GM21447 (cell line): Measurements from ENCODE around the gene PIGR.
A peak's percentile ranks its signal among the peaks of the same experiment; 100 is the strongest.
"Not testable (repeated sequence)": the region's sequence is repeated elsewhere in the genome, so short reads cannot be mapped to it uniquely, and the experiment has no call there.

Experiments used
- ATAC-seq: cut with Tn5 transposase; IDR thresholded peaks from one replicate; pipeline ENCODE4 v1.9.1; 2021; ENCODE audit not compliant: unreplicated experiment

PIGR gene

DNA sequence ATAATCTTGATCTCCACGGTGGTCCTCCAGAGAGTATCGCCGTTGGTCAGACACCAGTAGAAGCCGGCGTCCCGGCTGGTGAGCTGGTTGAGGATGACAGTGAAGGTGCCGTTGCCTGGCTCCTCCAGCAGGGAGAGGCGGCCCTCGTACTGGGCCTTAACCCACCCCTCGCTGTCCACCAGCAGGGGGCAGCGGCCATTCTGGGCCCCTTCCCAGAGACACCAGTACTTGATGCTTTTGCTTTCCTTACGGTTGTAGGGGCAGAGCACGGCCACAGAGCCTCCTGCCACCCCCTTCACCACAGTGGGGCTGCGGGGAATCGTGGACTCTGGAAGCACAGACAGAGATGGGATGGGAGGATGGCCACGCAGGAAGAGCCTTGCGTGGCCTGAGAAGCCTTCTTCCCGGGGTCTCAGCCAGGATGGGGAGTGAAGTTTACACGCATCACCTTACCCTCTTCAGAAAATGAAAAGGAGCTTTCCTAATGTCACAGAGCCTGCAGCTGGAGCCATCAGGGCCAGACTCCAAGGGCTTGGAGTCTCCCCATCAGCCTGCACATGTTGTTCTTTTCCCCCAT is 10.7 kb downstream of the PIGR start:
- no peak for ATAC-seq

DNA sequence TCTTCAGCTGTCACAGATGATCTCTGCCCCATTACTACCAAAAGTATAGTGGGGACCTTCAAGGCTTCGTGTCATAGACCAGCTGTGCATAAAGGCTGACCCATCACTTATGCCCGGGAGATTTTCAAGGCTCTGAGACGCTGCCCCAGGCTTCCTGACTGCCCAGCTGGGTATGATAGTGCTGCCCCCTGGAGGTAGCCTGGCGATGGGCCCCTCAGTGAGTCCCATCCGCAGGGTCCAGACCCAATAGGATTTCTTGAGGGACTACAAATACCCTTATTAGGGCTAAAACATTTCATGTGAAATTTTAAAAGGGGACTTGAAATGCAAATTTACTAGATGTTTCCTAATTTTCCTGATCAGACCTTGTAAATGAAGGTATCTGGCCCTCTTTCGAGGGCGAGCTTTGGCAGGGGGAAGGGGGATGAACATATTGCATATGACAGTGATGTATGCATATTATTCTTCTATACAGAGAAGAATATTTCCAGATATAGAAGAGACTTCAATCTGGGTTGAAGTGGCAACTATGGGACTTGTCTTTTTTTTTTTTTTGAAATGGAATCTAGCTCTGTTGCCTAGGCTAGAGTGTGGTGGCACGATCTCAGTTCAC is 12.8 kb downstream of the PIGR start:
- no peak for ATAC-seq

DNA sequence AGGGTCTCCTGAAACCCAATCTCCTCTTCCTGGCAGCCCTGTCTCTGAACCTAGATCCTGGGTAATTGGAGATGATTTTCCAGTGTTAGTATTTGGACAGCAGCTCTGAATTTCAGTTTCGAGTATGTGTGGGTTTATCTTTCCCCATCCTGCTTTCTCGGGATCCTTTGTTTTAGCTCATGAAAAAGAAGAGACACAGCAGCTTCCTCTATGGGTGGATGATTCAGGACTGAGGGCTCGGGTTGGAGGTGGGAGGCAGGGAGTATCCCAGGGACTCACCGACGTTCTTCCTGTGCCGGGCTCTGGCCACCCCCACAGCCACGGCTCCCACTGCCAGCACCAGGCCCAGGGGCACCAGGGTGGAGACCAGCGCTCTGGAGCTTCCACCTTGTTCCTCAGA is 14.1 kb downstream of the PIGR start:
- no peak for ATAC-seq

DNA sequence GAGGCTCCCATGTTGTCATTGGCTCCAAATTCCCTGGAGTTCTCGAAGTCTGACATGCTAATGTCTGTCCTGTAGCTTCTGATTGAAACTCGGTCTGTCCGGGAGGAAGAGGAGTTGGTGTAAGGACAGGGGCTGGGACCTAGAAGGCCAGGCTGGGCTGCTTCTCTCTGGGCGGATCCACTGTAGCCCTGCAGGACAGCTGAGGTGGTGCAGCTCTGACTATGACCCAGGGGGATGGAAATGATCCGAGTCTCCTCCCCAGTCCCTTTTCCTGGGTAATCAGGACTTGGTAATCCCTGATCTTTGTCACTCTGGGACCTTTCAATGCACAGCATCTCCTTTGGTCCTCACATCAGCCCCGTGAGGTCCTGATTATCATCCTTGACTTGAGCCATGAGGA is 14.6 kb downstream of the PIGR start:
- ATAC-seq, result no peak

DNA sequence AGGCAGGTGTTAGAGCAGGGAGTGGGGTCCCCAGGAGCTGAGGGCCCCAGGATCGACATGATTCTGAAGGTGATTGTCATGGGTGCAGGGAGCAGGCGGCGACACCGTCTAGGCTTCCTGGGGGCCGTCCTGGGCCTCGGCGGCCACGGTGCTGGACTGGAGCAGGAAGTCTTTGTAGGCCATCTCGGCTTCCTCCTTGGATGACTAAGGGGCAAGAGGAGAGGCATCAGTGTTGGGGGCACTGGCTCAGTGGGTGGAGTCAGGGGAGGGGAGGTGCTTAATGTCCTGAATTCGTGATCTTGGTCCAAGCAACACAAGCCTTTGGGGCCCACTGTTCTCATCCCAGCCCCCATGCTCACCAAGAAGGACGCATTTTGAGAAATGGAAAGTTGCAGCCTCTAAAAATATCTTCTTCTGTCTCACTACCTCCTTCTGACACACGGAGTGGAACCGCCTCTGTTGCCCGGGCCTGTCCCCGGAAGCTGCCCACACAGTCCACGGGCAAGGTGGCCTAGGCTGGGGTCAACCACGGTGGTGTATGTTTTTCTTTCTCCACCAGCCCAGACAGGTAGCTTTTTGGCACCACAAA is 16.0 kb downstream of the PIGR start:
- ATAC-seq, result peak; percentile 76

DNA sequence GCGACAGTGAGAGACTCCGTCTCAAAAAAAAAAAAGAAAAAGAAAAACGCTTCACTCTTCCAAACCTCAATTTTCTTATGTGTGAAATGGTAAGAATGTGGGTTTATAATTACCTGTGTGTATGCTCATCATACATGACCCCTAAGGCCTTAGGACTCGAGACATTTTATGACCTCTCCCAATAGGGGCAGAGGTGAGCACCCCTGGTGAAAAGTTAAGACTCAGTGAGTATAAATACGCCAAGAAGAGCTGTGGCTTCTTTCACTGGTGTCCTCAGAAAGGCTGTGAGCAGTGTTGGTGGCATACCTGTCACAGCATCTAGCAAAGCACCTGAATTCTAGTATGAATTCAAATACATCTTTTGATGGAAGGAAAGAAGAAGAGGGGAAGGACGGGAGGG is 16.7 kb downstream of the PIGR start:
- ATAC-seq, result no peak

DNA sequence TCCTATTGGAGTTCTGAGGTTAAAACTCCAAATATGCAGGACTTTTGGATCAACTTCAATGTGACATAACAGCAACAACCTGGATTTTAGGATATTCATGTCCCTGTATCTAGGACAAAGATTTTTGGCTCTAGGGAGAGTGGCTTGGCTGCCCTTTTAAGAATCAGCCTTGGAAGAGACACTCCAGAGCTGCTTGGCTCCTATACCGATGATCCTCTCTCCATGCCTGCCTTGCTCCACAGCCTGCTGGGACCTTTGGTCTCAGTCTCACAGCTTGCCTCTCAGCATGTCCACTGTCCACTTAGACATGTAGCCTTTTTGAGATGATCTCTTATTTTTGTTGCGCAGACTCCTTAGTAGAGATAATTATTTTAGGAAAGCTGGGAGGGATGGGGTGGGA is 20.0 kb downstream of the PIGR start:
- ATAC-seq, result no peak

DNA sequence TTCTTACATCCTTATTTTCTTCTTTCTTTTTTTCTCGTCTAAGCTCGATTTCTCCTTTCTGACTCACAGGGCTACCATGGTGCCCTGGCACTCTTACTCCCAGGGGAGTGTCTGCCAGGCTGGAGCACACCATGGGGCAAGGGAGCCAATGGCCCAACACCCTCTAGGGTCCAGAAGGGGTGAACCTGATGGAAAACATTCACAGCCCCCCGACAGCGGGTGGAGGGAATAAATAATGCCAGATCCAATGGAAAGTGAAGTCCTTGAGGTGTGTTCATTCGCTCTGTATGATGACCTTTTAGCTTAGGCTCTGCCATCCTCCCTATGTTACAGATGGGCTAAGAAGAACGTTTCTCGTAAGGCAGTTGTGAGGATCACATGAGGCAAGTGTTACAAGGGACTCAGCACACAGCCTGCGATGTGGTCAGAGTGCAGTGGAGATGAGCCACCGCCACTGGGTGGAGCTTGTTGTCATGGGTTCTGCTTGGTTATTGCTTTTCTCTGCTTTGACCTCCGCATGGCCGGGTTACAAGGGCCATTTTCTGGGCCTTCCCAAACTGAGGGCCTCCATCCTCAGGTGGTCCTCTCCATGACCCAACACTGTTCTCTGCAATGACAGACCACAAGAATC is 21.0 kb downstream of the PIGR start:
- ATAC-seq, result peak; percentile 53

DNA sequence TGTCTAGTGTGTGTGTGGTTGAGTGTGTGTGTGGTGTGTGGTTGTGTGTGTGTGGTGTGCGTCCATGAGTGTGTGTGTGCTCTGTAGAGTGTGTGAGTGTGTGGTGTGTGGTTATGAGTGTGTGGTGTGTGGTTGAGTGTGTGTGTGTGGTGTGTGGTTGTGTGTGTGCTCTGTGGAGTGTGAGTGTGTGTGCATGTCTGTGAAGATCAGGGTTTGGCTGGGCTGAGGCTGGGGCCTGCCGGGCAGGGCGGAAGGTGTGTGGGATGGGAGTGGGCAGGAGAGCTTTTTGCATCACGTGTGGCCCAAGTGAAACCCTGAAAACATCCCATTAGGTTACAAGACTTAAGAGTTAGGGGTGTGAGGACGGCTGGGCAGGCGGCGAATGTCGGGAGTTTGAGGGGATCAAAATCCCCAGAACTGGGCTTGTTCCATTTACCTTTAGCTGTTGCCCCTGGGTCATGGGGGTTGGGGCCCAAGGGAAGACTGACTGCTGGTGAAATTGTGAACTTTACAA is 21.6 kb downstream of the PIGR start:
- ATAC-seq, result peak; percentile 28

DNA sequence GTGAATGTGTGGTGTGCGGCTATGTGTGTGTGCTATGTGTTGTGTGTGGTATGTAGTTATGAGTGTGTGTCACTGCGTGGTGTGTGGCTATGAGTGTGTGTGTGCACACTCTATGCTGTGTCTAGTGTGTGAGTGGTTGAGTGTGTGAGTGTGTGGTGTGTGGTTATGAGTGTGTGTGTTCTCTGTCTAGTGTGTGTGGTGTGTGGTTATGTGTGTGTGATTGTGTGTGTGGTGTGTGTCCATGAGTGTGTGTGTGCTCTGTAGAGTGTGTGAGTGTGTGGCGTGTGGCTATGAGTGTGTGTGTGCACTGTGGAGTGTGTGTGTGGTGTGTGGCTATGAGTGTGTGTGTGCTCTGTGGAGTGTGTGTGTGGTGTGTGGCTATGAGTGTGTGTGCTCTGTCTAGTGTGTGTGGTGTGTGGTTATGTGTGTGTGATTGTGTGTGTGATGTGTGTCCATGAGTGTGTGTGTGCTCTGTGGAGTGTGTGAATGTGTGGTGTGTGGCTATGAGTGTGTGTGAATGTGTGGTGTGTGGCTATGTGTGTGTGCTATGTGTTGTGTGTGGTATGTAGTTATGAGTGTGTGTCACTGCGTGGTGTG is 22.2 kb downstream of the PIGR start:
- ATAC-seq, result not testable (repeated sequence)

DNA sequence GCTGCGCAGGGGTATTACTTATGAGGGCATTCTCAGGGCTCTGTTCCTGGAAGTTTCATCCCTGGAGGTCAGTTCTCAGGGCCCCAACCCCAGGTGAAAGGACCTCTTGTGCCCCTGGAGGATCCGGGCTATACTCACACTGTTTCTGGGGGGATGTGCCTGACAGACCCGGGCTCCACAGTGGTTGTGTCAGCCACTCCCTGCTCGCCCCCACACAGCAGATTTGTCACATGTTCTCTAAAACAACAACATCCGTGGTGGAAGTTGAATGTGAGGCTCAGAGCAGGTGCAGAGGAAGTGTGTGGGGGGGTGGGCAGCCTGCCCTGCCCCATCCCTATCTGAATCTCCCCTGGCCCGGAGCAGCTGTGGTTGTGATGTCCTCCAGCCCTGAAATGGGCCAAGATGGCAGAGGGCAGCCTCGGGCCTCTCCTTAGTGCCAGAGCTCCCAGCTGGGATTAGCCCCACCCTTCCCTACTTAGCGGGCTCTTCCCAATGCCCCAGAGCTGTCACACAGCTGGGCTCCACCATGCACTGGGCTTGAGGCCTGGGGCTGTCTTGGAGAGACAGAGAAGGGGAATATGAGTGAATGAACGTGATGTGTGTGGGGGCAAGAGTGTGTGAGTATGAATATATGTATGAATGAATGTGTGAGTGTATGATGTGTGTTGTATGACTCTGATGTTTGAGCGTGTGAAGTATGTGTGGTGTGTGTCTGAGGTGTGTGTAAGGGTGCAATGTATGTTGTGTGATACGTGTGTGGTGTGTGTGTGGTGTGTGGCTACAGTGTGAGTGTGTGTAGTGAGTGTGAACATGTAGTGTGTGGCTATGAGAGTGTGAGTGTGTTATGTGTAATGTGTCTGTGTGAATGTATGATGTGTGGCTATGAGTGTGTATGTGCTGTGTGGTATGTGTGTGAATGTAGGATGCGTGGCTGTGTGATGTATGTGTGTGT is 23.0 kb downstream of the PIGR start:
- ATAC-seq, result peak; percentile 52

DNA sequence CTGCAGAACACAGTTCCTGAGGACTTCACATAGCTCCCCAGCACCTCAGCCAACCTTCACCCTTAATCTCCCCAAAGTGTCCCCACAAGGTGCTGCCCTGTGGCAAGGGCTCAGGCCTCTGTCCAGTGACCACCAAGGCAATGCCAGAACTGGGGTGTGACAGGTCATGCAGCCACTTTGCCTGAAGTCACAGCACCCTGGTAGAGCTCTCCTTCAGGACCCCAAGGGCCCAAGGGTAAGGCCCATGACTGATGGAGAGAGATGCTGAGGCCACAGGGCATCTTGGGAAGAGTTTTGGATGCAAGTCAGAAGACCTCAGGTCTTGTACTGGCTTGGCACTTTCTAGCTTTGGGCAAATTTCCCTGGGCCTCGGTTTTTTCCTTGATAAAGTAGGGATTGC is 23.7 kb downstream of the PIGR start:
- ATAC-seq, result no peak

DNA sequence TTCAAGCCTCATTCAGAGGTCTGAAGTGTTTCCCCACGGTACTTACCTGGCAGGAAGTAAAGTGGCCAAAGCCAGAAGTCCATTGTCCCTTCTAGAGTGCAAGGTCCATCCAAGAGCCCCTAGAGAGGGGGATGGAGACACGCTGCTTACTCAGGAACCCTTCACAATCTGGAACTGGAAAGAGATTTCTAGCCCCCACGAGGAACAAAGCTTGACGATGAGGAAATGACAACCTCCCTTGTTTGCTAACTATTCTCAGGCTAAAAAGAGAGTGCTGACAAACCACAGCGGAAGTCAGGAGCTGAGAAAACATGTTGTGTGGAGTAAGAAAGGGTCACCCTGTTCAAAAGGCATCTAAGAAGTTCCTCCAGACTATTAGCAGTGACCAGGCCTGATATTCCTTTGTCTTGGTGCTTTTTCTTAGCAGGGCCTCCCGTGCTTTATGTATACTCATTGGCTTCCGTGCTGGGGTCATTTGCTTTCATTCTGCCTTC is 24.4 kb downstream of the PIGR start, which contains the start of gene FCMR:
FCMR (minus strand) TSS at position 170 of the 494 bp plus-strand sequence; CDS start at position 83, 87 bp downstream.
- ATAC-seq, result peak; percentile 21

DNA sequence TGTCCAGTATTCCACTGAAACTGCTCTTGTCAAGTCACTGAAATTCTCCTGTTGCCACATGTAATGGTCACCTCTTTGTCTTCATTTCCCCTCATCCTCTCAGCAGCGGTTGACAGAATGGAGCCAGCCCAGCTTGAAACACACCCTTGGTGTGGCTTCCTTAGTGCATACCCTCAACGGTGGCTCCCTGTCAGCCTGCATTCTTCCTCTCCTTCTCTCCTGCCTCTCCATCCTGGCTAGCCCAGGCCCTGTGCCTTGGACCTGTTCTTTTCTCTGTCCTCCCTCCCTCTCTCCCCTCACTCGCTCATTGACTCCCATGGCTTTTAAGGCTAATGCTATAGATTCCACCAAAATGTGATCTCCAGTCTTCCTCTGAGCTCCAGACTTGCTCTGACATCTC is 28.2 kb downstream of the PIGR start:
- no peak for ATAC-seq

DNA sequence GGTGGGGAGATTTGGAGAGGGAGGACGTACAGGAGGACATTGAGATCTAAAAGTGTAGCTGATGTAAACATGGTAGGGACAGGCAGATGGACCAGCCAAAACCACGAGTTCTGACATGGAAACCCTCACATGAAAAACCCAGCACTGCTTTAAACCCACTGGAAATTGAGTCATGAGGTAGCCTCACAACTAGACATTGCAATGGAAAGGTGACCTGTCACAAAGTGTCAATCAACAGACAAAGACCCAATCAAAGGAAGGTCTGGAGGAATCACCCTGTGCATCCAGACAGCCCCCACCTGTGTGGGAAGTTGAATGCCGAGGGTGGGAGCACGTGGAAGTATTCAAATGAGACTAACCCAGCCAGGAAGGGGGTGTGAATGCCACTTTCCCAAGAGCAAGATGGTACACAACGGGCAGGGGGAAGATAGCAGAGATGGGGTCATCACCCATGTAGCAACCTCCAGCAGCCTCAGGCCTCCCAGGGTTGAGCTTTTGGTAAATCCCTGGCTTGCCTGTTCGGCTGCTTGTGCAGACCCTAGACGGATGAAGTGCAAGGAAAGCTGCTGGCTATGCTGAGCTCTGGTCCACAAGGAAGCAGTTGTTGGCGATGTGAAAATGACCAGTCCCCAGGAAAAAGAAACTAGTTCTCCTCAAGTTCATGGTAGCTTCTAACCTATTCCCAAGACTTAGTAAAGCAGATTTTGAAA is 30.1 kb downstream of the PIGR start:
- ATAC-seq, result no peak

DNA sequence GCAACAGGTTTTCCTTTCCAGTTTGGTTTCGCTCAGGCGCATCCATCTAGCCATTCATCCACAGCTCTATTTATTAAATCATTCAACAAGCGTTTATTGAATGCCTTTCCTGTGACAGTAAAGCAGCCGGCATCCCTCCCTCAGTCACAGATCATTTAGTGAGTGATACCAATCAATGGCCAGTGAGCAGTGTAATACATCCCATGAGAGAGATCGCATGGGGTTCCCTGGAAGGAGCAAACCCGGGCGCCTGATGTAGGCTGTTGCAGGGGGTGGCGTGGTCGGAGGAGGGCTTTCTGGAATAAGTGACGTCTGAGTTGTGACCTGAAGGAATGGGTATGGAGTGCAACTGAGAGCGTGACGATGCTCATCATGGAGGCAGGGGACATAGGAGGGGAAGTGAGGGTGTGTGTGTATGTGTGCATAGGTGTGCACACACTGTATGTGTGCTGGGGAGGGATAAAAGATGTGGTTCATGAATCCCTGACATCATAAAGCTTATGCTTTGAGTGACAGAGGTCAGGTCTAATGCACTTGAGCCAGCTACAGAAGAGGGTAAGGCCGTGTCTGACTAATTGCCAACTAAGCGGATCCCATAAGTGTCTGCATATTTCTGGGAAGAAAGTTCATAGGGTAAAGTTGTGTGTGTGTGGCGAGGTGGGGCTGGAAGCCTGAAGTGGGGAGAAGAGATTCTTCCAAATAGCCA is 31.1 kb downstream of the PIGR start:
- ATAC-seq, result no peak

DNA sequence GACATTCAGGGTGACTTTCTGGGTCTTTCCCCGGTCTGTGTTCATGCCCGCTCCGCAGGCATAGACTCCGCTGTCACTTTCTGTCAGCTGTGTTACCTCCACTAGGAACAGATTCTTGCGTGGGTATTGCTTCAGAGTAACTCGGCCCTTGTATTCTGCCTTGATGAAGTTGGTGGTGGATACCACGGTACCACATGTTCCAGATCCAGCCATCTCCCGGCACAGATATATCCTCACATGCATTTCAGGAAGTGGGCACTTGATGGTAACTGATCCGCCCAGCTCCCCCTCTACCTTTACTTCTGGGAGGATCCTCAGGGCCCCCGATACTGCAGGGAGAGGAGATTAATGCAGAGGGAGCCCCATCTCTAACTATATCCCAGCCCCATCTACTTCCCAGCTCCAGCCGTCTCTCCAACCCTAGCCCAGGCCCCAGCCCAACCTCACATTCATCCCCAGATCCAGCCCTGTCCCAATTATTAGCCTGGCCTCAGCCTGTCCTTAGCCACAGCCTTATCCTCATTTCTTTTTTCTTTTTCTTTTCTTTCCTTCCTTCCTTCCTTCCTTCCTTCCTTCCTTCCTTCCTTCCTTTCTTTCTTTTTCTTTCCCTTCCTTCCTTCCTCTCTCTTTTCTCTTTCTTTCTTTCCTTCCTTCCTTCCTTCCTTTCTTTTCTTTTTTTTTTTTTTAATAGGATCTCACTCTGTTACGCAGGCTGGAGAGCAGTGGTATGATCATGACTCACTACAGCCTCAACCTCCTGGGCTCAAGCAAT is 32.3 kb downstream of the PIGR start:
- no peak for ATAC-seq

DNA sequence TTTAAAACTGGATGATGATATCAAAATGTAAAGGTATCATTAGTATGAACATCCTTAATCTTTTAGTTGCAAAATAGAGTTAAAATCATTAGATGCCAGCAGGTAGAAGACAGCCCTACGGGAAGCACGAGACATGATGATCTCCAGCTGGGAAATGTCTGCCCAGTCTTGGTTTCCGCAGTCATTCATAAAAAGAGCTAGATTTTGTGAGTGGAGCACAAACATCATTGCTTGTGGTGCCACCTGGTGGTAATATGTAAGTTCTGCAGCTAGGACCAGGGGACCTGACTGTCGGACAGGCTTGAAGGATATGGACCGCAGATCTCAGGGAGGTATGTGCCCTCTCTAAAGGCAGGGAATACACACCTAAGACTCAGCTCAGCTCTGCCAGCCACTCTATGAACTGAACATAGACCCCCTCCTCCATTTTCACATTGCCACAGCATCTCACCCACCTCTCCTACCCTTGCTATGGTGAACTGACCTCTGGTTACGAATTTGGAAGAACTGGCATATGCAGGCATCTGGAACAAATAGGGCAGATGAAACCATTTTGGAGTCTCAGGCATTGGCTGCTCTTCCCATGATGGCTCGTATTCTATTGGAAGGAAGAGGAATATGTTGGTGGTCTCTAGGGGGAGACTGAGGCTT is 33.7 kb downstream of the PIGR start:
- peak; percentile 44 for ATAC-seq
